ENCODE results near the gene GRAMD1A. TPM values are rescaled to one million over a fixed set of nuclear protein-coding genes. Genes with fewer than 3 reads are reported as not detected.

GRAMD1A gene
- total and polyA plus RNA-seq, 9 of the 15 experiments (the other 6 are each of a cell fraction or from before 2014, with no cell fraction given), result 1.4 to 63.8 (median 38.5) TPM

DNA sequence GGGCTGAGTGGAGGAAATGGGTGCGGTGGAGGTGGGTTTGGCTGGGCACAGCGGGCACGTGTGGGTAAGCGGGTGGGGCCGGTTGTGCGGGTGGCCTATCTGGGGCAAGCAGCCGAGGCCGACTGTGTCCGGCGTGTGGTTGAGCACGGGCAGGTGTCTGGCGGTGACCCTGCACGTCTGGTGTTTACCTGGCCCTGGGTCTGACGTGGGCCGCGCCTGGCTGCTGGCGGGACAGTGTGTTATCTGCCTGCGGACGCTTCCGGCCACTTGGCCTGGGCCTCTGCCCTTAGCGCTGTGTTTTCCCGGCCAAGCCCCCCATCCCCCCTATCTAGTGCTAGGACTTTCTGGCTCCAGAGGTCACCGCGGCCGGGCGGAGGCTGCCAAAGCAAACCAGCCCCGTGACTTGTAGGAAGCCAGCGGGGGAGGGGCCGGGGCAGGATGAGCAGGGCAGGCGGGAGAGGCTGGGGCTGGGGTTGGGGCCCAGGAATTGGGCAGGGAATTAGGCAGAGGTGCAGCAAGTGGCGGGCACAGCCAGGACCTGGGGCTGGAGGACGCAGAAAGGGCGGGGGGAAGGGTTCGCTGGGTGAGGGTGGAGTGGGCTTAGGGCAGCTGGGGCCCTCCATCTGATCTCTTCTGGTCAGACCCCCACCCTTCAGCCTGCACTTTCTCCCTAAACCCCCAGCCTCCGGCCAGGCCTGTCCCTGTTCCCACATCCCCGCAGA is 40.9 kb downstream of the GRAMD1A start (continued):
- TF ChIP-seq, protein P1, sequence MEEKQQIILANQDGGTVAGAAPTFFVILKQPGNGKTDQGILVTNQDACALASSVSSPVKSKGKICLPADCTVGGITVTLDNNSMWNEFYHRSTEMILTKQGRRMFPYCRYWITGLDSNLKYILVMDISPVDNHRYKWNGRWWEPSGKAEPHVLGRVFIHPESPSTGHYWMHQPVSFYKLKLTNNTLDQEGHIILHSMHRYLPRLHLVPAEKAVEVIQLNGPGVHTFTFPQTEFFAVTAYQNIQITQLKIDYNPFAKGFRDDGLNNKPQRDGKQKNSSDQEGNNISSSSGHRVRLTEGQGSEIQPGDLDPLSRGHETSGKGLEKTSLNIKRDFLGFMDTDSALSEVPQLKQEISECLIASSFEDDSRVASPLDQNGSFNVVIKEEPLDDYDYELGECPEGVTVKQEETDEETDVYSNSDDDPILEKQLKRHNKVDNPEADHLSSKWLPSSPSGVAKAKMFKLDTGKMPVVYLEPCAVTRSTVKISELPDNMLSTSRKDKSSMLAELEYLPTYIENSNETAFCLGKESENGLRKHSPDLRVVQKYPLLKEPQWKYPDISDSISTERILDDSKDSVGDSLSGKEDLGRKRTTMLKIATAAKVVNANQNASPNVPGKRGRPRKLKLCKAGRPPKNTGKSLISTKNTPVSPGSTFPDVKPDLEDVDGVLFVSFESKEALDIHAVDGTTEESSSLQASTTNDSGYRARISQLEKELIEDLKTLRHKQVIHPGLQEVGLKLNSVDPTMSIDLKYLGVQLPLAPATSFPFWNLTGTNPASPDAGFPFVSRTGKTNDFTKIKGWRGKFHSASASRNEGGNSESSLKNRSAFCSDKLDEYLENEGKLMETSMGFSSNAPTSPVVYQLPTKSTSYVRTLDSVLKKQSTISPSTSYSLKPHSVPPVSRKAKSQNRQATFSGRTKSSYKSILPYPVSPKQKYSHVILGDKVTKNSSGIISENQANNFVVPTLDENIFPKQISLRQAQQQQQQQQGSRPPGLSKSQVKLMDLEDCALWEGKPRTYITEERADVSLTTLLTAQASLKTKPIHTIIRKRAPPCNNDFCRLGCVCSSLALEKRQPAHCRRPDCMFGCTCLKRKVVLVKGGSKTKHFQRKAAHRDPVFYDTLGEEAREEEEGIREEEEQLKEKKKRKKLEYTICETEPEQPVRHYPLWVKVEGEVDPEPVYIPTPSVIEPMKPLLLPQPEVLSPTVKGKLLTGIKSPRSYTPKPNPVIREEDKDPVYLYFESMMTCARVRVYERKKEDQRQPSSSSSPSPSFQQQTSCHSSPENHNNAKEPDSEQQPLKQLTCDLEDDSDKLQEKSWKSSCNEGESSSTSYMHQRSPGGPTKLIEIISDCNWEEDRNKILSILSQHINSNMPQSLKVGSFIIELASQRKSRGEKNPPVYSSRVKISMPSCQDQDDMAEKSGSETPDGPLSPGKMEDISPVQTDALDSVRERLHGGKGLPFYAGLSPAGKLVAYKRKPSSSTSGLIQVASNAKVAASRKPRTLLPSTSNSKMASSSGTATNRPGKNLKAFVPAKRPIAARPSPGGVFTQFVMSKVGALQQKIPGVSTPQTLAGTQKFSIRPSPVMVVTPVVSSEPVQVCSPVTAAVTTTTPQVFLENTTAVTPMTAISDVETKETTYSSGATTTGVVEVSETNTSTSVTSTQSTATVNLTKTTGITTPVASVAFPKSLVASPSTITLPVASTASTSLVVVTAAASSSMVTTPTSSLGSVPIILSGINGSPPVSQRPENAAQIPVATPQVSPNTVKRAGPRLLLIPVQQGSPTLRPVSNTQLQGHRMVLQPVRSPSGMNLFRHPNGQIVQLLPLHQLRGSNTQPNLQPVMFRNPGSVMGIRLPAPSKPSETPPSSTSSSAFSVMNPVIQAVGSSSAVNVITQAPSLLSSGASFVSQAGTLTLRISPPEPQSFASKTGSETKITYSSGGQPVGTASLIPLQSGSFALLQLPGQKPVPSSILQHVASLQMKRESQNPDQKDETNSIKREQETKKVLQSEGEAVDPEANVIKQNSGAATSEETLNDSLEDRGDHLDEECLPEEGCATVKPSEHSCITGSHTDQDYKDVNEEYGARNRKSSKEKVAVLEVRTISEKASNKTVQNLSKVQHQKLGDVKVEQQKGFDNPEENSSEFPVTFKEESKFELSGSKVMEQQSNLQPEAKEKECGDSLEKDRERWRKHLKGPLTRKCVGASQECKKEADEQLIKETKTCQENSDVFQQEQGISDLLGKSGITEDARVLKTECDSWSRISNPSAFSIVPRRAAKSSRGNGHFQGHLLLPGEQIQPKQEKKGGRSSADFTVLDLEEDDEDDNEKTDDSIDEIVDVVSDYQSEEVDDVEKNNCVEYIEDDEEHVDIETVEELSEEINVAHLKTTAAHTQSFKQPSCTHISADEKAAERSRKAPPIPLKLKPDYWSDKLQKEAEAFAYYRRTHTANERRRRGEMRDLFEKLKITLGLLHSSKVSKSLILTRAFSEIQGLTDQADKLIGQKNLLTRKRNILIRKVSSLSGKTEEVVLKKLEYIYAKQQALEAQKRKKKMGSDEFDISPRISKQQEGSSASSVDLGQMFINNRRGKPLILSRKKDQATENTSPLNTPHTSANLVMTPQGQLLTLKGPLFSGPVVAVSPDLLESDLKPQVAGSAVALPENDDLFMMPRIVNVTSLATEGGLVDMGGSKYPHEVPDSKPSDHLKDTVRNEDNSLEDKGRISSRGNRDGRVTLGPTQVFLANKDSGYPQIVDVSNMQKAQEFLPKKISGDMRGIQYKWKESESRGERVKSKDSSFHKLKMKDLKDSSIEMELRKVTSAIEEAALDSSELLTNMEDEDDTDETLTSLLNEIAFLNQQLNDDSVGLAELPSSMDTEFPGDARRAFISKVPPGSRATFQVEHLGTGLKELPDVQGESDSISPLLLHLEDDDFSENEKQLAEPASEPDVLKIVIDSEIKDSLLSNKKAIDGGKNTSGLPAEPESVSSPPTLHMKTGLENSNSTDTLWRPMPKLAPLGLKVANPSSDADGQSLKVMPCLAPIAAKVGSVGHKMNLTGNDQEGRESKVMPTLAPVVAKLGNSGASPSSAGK (IDR thresholded peaks at IDR 0.05), result peak; percentile 56
- TF ChIP-seq EP400 (IDR thresholded peaks at IDR 0.05), result peak; percentile 68; the same call in 1 of the 2 replicates
- peak; percentile 92 for TF ChIP-seq ZNF584 (CRISPR knock-in tag; IDR thresholded peaks at IDR 0.05; ENCODE audit: low read depth)
- TF ChIP-seq CXXC5 (CRISPR knock-in tag; IDR thresholded peaks at IDR 0.05), result peak; percentile 96
- peak; percentile 87 for TF ChIP-seq SOX6 (IDR thresholded peaks at IDR 0.05)
- TF ChIP-seq ZNF197 (CRISPR knock-in tag; IDR thresholded peaks at IDR 0.05; ENCODE audit: low read depth), result peak; percentile 68; the same call in 1 of the 2 replicates
- TF ChIP-seq, protein P2, sequence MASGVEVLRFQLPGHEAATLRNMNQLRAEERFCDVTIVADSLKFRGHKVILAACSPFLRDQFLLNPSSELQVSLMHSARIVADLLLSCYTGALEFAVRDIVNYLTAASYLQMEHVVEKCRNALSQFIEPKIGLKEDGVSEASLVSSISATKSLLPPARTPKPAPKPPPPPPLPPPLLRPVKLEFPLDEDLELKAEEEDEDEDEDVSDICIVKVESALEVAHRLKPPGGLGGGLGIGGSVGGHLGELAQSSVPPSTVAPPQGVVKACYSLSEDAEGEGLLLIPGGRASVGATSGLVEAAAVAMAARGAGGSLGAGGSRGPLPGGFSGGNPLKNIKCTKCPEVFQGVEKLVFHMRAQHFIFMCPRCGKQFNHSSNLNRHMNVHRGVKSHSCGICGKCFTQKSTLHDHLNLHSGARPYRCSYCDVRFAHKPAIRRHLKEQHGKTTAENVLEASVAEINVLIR (CRISPR knock-in tag; IDR thresholded peaks at IDR 0.05), result 0 out of 2 replicates have a peak, but pooled peaks have one; percentile 37
- TF ChIP-seq GTF2F1 (IDR thresholded peaks at IDR 0.05; ENCODE audit: low read depth, low read length), result no peak
- peak; percentile 84 for TF ChIP-seq GABPB1 (CRISPR knock-in tag; IDR thresholded peaks at IDR 0.05)
- TF ChIP-seq, protein P3, sequence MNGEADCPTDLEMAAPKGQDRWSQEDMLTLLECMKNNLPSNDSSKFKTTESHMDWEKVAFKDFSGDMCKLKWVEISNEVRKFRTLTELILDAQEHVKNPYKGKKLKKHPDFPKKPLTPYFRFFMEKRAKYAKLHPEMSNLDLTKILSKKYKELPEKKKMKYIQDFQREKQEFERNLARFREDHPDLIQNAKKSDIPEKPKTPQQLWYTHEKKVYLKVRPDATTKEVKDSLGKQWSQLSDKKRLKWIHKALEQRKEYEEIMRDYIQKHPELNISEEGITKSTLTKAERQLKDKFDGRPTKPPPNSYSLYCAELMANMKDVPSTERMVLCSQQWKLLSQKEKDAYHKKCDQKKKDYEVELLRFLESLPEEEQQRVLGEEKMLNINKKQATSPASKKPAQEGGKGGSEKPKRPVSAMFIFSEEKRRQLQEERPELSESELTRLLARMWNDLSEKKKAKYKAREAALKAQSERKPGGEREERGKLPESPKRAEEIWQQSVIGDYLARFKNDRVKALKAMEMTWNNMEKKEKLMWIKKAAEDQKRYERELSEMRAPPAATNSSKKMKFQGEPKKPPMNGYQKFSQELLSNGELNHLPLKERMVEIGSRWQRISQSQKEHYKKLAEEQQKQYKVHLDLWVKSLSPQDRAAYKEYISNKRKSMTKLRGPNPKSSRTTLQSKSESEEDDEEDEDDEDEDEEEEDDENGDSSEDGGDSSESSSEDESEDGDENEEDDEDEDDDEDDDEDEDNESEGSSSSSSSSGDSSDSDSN (IDR thresholded peaks at IDR 0.05; ENCODE audit: borderline replicate concordance in 1 of 2, low read depth in 2 of 2, low read length in 2 of 2), result peak in 1 of 2 experiments; percentile 70; a peak in 3 of 4 replicates
- no peak for TF ChIP-seq POLR3A (IDR thresholded peaks at IDR 0.05; ENCODE audit: borderline replicate concordance, extremely low read depth, insufficient read depth, insufficient read length)
